Hepatocyte (in vitro differentiated cells): ENCODE results near the gene CDON.

Source experiments
- CTCF ChIP-seq: fragments of 200-600 bp; sonication (generic); IDR thresholded peaks from 2 replicates; pipeline ENCODE4 v1.5.1; 2016; ENCODE audit warnings: antibody characterized with exemption, mild to moderate bottlenecking; ENCODE audit not compliant: poor library complexity
- EZH2 ChIP-seq: fragments of 200-600 bp; sonication (generic); IDR thresholded peaks from 2 replicates; pipeline ENCODE4 v1.6.1; 2016; ENCODE audit warnings: antibody characterized with exemption, mild to moderate bottlenecking, borderline replicate concordance
- EZH2phosphoT487 ChIP-seq: fragments of 200-600 bp; sonication (generic); IDR thresholded peaks from one replicate; pipeline ENCODE4 v1.6.1; 2018; ENCODE audit warnings: antibody characterized with exemption, mild to moderate bottlenecking, low read depth, moderate library complexity; ENCODE audit not compliant: unreplicated experiment, severe bottlenecking

GRCh38 chr11:125959931-125960330, 102.7 kb downstream of the CDON start:
- TF ChIP-seq CTCF = no peak
- TF ChIP-seq EZH2 = no peak
- TF ChIP-seq EZH2phosphoT487 = no peak
